H1 (cell line): ENCODE measurements around the gene HP1BP3. TPM values are rescaled to one million over a fixed set of nuclear protein-coding genes. Genes with fewer than 3 reads are reported as not detected.

Experiments used
- ATF3 ChIP-seq: IDR thresholded peaks from 2 replicates; pipeline ENCODE4 v1.6.1; 2011; ENCODE audit warnings: low read depth, mild to moderate bottlenecking, low read length; ENCODE audit not compliant: insufficient read depth
- CHD1 ChIP-seq: IDR thresholded peaks from 2 replicates; pipeline ENCODE4 v1.6.1; 2012; ENCODE audit warnings: low read depth, low read length, improper control_type of control experiment
- CHD2 ChIP-seq: IDR thresholded peaks from 2 replicates; pipeline ENCODE4 v1.6.1; 2012; ENCODE audit warnings: low read length, improper control_type of control experiment
- CHD7 ChIP-seq: fragments of 300-600 bp; sonication (generic); IDR thresholded peaks from 2 replicates; pipeline ENCODE4 v1.7.1; 2012; ENCODE audit warnings: low read length, moderate library complexity, mild to moderate bottlenecking, inconsistent platforms; ENCODE audit not compliant: insufficient replicate concordance
- CTBP2 ChIP-seq: IDR thresholded peaks from 2 replicates; pipeline ENCODE4 v1.7.0; 2011; ENCODE audit warnings: borderline replicate concordance, mild to moderate bottlenecking, moderate library complexity, mixed read lengths, low read length; ENCODE audit not compliant: insufficient read depth, insufficient read length
- JUND ChIP-seq: IDR thresholded peaks from 2 replicates; pipeline ENCODE4 v1.6.1; 2011; ENCODE audit warnings: mild to moderate bottlenecking, improper control_type of control experiment, low read length
- MAX ChIP-seq: IDR thresholded peaks from 2 replicates; pipeline ENCODE4 v1.6.1; 2012; ENCODE audit warnings: inconsistent platforms
- NRF1 ChIP-seq: IDR thresholded peaks from 2 replicates; pipeline ENCODE4 v1.6.1; 2011; ENCODE audit warnings: mild to moderate bottlenecking, low read depth, low read length, improper control_type of control experiment
- POU5F1 ChIP-seq: IDR thresholded peaks from 2 replicates; pipeline ENCODE4 v1.6.1; 2011; ENCODE audit warnings: low read depth, mild to moderate bottlenecking, low read length, moderate library complexity
- RNF2 ChIP-seq: fragments of 200-900, 300-1000 bp; sonication (generic); IDR thresholded peaks from 2 replicates; pipeline ENCODE4 v1.7.1; 2016; ENCODE audit warnings: borderline replicate concordance, low read depth, mild to moderate bottlenecking, antibody characterized with exemption, low read length; ENCODE audit not compliant: poor library complexity, severe bottlenecking; ENCODE audit errors: missing control alignments
- TCF12 ChIP-seq: IDR thresholded peaks from 2 replicates; pipeline ENCODE4 v1.6.1; 2011; ENCODE audit warnings: low read depth, mild to moderate bottlenecking, low read length
- polyA plus RNA-seq, 7 experiments: library from polyadenylated mRNA; depleted of rRNA in 3 of 7; stranded (reverse) in 5 of 7; unstranded in 2 of 7; fragments of >200 nt in 5 of 7; fragments of 200-250 nt in 2 of 7; gene quantifications; 1 replicate in 5 of 7; 2 replicates in 1 of 7; 4 replicates in 1 of 7; pipeline versions ENCODE4 v1.2.1 to v1.2.3, GENCODE V29; 2011 to 2013; ENCODE audit warnings: missing spikeins in 2 of 7, mixed read lengths in 2 of 7
- total RNA-seq: library from RNA; stranded (reverse); fragmentation: NEBNext Ultra II Directional; extraction: Animal tissue kit (Norgen Biotek cat#: 25700); gene quantifications from 2 replicates; pipeline ENCODE4 v1.2.1, GENCODE V29; 2021

Gene HP1BP3
- total and polyA plus RNA-seq, 2 of the 8 experiments (the other 6 are each of a cell fraction or from before 2014, with no cell fraction given) = 47.4 to 125 TPM

GRCh38 chr1:20829946-20830345, 42.8 kb upstream of the HP1BP3 start (continued):
- TF ChIP-seq CHD7 = no peak
- no peak for TF ChIP-seq RNF2
- no peak for TF ChIP-seq ATF3
- no peak for TF ChIP-seq CHD2
- no peak for TF ChIP-seq MAX
- TF ChIP-seq JUND = no peak
- TF ChIP-seq TCF12 = no peak
- TF ChIP-seq CTBP2 = no peak
- no peak for TF ChIP-seq CHD1
- TF ChIP-seq POU5F1 = no peak
- TF ChIP-seq NRF1 = no peak
